ENCODE measurements around the gene ACIN1.

Gene ACIN1

GRCh38 chr14:23126548-23127278, 31.8 kb upstream of the ACIN1 start:
- DNase-seq (ENCODE audit: low read depth in 1 of 2, low spot score in 1 of 2): no peak
- Histone ChIP-seq H3K27ac (replicated peaks) (no peak overlapping the region), H3K4me3 (replicated peaks; ENCODE audit: insufficient read depth, low read length) (no peak overlapping the region), H3K27me3 (ENCODE audit: insufficient read depth, poor library complexity, severe bottlenecking) (no peaks in the 10 kb centered on the region)
- no peak for TF ChIP-seq GABPA (IDR thresholded peaks at IDR 0.05; ENCODE audit: low read depth)
- TF ChIP-seq POLR2AphosphoS5 (IDR thresholded peaks at IDR 0.05; ENCODE audit: low read depth): no peak
- TF ChIP-seq SPI1 (IDR thresholded peaks at IDR 0.05; ENCODE audit: borderline replicate concordance, low read depth): no peak
- no peak for TF ChIP-seq CTCF (IDR thresholded peaks at IDR 0.05; ENCODE audit: insufficient read depth, low read length)
- no peak for TF ChIP-seq REST (IDR thresholded peaks at IDR 0.05; ENCODE audit: insufficient replicate concordance, low read depth)

- no peak for DNase-seq (ENCODE audit: low read depth in 1 of 2, low spot score in 1 of 2)
- H3K27me3 ChIP-seq (ENCODE audit: insufficient read depth, poor library complexity, severe bottlenecking): no peaks in the 10 kb centered on the region
- H3K27ac ChIP-seq (replicated peaks): no peak overlapping the region
- no peak overlapping the region for H3K4me3 ChIP-seq (replicated peaks; ENCODE audit: insufficient read depth, low read length)
- no peak for TF ChIP-seq POLR2AphosphoS5 (IDR thresholded peaks at IDR 0.05; ENCODE audit: low read depth)
- TF ChIP-seq CTCF (IDR thresholded peaks at IDR 0.05; ENCODE audit: insufficient read depth, low read length): no peak
- TF ChIP-seq REST (IDR thresholded peaks at IDR 0.05; ENCODE audit: insufficient replicate concordance, low read depth): no peak
- no peak for TF ChIP-seq GABPA (IDR thresholded peaks at IDR 0.05; ENCODE audit: low read depth)
- no peak for TF ChIP-seq SPI1 (IDR thresholded peaks at IDR 0.05; ENCODE audit: borderline replicate concordance, low read depth)
Measured at GRCh38 chr14:23125933-23126524, 31.1 kb upstream of the ACIN1 start.

- Histone ChIP-seq H3K27me3 (ENCODE audit: insufficient read depth, poor library complexity, severe bottlenecking) (no peaks in the 10 kb centered on the region), H3K27ac (replicated peaks) (no peak overlapping the region), H3K4me3 (replicated peaks; ENCODE audit: insufficient read depth, low read length) (no peak overlapping the region)
- DNase-seq (ENCODE audit: low read depth in 1 of 2, low spot score in 1 of 2): no peak
- TF ChIP-seq REST (IDR thresholded peaks at IDR 0.05; ENCODE audit: insufficient replicate concordance, low read depth): no peak
- TF ChIP-seq SPI1 (IDR thresholded peaks at IDR 0.05; ENCODE audit: borderline replicate concordance, low read depth): no peak
Measured at GRCh38 chr14:23125011-23125410, 30.1 kb upstream of the ACIN1 start.
